HepG2 (cell line): ENCODE data around the gene ELP6. TPM values are rescaled to one million over a fixed set of nuclear protein-coding genes. Genes with fewer than 3 reads are reported as not detected.

Source experiments
- ATF4 ChIP-seq, 2 experiments: fragments of 450-650 bp in 1 of 2; sonication (generic) in 1 of 2; formaldehyde crosslinking; IDR thresholded peaks; 2 replicates each; pipeline versions ENCODE4 v1.5.0 to v1.8.0; 2020 to 2022; ENCODE audit warnings: mild to moderate bottlenecking in 1 of 2, missing genetic modification reagents in 1 of 2
- EHMT2 ChIP-seq: fragments of 200-600 bp; sonication (generic); IDR thresholded peaks from 2 replicates; pipeline ENCODE4 v1.7.0; 2017; ENCODE audit warnings: antibody characterized with exemption, low read depth, low read length, borderline replicate concordance
- FOSL2 ChIP-seq: sonication (generic); formaldehyde crosslinking; IDR thresholded peaks from 2 replicates; pipeline ENCODE4 v1.4.0; 2020; ENCODE audit warnings: missing genetic modification reagents
- GRHL1 ChIP-seq: sonication (generic); formaldehyde crosslinking; conservative IDR thresholded peaks from 2 replicates; pipeline ENCODE4 v1.8.0; 2022; ENCODE audit warnings: missing genetic modification reagents
- MED1 ChIP-seq: sonication (generic); formaldehyde crosslinking; IDR thresholded peaks from 2 replicates; pipeline ENCODE4 v1.4.0; 2020; ENCODE audit warnings: missing genetic modification reagents
- MEF2D ChIP-seq: sonication (generic); formaldehyde crosslinking; IDR thresholded peaks from 2 replicates; pipeline ENCODE4 v1.5.1; 2020; ENCODE audit warnings: mild to moderate bottlenecking, missing genetic modification reagents
- RARG ChIP-seq: sonication (generic); formaldehyde crosslinking; IDR thresholded peaks from 2 replicates; pipeline ENCODE4 v1.4.0; 2020; ENCODE audit warnings: low read depth, mild to moderate bottlenecking, missing genetic modification reagents
- SAFB2 ChIP-seq: sonication (generic); formaldehyde crosslinking; IDR thresholded peaks from 2 replicates; pipeline ENCODE4 v1.5.1; 2020; ENCODE audit warnings: missing genetic modification reagents, low read depth, mild to moderate bottlenecking, borderline replicate concordance
- SMARCE1 ChIP-seq: fragments of 450-650 bp; IDR thresholded peaks from 2 replicates; pipeline ENCODE4 v1.6.1; 2017; ENCODE audit warnings: borderline replicate concordance
- SP1 ChIP-seq, 2 experiments: fragments of 450-650 bp in 1 of 2; sonication (generic) in 1 of 2; formaldehyde crosslinking in 1 of 2; IDR thresholded peaks; 2 replicates each; pipeline versions ENCODE4 v1.4.0 to v1.6.1; 2016 to 2020; ENCODE audit warnings: missing genetic modification reagents in 1 of 2
- TSC22D2 ChIP-seq: sonication (generic); formaldehyde crosslinking; IDR thresholded peaks from 2 replicates; pipeline ENCODE4 v1.5.1; 2020; ENCODE audit warnings: missing genetic modification reagents, mild to moderate bottlenecking, borderline replicate concordance
- ZBTB3 ChIP-seq: sonication (generic); formaldehyde crosslinking; IDR thresholded peaks from 2 replicates; pipeline ENCODE4 v1.4.0; 2020; ENCODE audit warnings: low read depth, mild to moderate bottlenecking, moderate library complexity, missing genetic modification reagents, borderline replicate concordance
- ZNF17 ChIP-seq: sonication (generic); formaldehyde crosslinking; IDR thresholded peaks from 2 replicates; pipeline ENCODE4 v1.5.0; 2020; ENCODE audit warnings: mild to moderate bottlenecking, missing genetic modification reagents
- ZNF430 ChIP-seq: sonication (generic); formaldehyde crosslinking; IDR thresholded peaks from 2 replicates; pipeline ENCODE4 v1.9.0; 2021; ENCODE audit warnings: mild to moderate bottlenecking, missing genetic modification reagents
- ZNF547 ChIP-seq: sonication (generic); formaldehyde crosslinking; IDR thresholded peaks from 2 replicates; pipeline ENCODE4 v1.5.1; 2020; ENCODE audit warnings: mild to moderate bottlenecking, missing genetic modification reagents
- ZNF768 ChIP-seq: sonication (generic); formaldehyde crosslinking; IDR thresholded peaks from 2 replicates; pipeline ENCODE4 v1.4.0; 2020; ENCODE audit warnings: missing genetic modification reagents
- polyA plus RNA-seq, 8 experiments: library from polyadenylated mRNA; depleted of rRNA in 3 of 8; stranded (reverse) in 7 of 8; unstranded in 1 of 8; fragments of >200 nt; fragmentation: Illumina TruSeq in 4 of 8; extraction: Trizol in 4 of 8; gene quantifications; 2 replicates each; pipeline versions ENCODE4 v1.2.1 to v1.2.3, GENCODE V29; 2011 to 2016; ENCODE audit warnings: low read depth in 4 of 8, missing spikeins in 1 of 8, mixed read lengths in 1 of 8; ENCODE audit not compliant: insufficient read depth in 1 of 8
- total RNA-seq, 5 experiments: library from RNA; depleted of rRNA; stranded (reverse); fragments of >200 nt; fragmentation: Illumina TruSeq; extraction: Trizol; gene quantifications; 2 replicates each; pipeline ENCODE4 v1.2.3, GENCODE V29; 2016; ENCODE audit warnings: low read depth in 1 of 5
- TF ChIP-seq, protein P1 (sequence below): IDR thresholded peaks from 2 replicates; pipeline ENCODE4 v1.6.1; 2012; ENCODE audit warnings: inconsistent platforms
- TF ChIP-seq, protein P2 (sequence below): sonication (generic); formaldehyde crosslinking; IDR thresholded peaks from 2 replicates; pipeline ENCODE4 v1.8.0; 2022; ENCODE audit warnings: mild to moderate bottlenecking, missing genetic modification reagents, borderline replicate concordance
- TF ChIP-seq, protein P3 (sequence below): sonication (generic); formaldehyde crosslinking; IDR thresholded peaks from 2 replicates; pipeline ENCODE4 v1.5.1; 2020; ENCODE audit warnings: missing genetic modification reagents, mild to moderate bottlenecking, borderline replicate concordance
- TF ChIP-seq, protein P4 (sequence below): IDR thresholded peaks from 2 replicates; pipeline ENCODE4 v1.6.1; 2016; ENCODE audit warnings: missing compliant biosample characterization, missing genetic modification reagents, borderline replicate concordance

Gene ELP6
- total and polyA plus RNA-seq, 2 of the 13 experiments (the other 11 are each of a cell fraction or from before 2014, with no cell fraction given) = 45.0 to 49.3 TPM

DNA sequence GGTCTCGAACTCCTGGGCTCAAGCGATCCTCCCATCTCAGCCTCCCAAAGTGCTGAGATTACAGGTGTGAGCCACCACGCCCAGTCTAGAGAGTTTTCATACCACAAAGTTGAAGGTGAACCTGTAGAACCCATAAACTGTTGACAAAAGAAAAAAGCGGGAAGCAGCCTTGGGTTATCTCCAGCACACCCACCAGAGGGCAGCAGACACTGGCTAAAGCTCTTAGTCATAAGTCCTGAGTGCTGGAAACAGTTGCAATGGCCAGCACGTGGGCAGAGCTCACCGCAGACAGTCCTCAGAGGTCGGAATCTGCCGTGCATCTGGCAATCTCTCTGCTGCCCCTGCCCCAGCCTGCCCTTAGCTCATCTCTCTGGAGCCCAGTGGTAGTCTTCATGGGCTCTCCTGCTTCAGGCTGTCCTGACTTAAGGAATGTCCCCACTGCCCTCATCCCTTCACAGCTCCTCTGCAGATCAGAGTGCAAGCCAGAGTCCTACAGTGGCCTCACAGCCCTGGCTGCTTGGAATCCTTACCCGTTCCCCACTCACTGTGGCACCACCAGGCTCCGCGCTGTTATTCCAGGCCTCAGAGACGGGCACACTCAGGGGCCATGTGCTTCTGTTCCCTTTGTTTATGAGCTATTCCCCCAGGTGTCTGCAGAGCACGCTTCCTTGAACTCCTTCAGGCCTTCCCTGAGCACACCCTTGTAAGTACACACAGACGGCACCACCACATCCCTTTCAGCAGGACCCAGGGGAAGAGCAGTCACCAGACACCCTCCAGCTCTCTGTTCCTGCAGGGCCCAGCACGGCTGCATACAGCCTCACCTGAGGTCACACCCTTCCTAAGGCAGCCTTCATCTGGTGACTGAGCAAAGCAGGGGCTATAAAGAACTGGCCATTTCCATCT is 8.8 kb upstream of the ELP6 start (continued):
- TF ChIP-seq SAFB2 (peak; percentile 68; the same call in 1 of the 2 replicates), MEF2D (0 out of 2 replicates have a peak, but pooled peaks have one; percentile 32), ZBTB3 (CRISPR knock-in tag) (no peak), FOSL2 (peak; percentile 59), TSC22D2 (CRISPR knock-in tag) (no peak), ATF4 (CRISPR knock-in tag; IDR thresholded peaks at IDR 0.05) (no peak), ZNF17 (CRISPR knock-in tag) (no peak), RARG (CRISPR knock-in tag) (no peak), EHMT2 (no peak), SP1 (IDR thresholded peaks at IDR 0.05) (no peak), SP1 (CRISPR knock-in tag; IDR thresholded peaks at IDR 0.05) (0 out of 2 replicates have a peak, but pooled peaks have one; percentile 24), ZNF430 (CRISPR knock-in tag) (no peak), ZNF768 (CRISPR knock-in tag) (no peak), SMARCE1 (no peak), ZNF547 (peak; percentile 74; the same call in 1 of the 2 replicates), GRHL1 (CRISPR knock-in tag) (no peak), MED1 (CRISPR knock-in tag) (no peak; the same call in 1 of the 2 replicates)
- TF ChIP-seq, protein P1, sequence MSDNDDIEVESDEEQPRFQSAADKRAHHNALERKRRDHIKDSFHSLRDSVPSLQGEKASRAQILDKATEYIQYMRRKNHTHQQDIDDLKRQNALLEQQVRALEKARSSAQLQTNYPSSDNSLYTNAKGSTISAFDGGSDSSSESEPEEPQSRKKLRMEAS = peak; percentile 98
- TF ChIP-seq, protein P2, sequence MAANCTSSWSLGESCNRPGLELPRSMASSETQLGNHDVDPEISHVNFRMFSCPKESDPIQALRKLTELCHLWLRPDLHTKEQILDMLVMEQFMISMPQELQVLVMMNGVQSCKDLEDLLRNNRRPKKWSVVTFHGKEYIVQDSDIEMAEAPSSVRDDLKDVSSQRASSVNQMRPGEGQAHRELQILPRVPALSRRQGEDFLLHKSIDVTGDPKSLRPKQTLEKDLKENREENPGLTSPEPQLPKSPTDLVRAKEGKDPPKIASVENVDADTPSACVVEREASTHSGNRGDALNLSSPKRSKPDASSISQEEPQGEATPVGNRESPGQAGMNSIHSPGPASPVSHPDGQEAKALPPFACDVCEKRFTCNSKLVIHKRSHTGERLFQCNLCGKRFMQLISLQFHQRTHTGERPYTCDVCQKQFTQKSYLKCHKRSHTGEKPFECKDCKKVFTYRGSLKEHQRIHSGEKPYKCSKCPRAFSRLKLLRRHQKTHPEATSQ (CRISPR knock-in tag) = peak; percentile 73; the same call in 1 of the 2 replicates
- TF ChIP-seq, protein P3, sequence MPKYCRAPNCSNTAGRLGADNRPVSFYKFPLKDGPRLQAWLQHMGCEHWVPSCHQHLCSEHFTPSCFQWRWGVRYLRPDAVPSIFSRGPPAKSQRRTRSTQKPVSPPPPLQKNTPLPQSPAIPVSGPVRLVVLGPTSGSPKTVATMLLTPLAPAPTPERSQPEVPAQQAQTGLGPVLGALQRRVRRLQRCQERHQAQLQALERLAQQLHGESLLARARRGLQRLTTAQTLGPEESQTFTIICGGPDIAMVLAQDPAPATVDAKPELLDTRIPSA = no peak
- TF ChIP-seq, protein P4, sequence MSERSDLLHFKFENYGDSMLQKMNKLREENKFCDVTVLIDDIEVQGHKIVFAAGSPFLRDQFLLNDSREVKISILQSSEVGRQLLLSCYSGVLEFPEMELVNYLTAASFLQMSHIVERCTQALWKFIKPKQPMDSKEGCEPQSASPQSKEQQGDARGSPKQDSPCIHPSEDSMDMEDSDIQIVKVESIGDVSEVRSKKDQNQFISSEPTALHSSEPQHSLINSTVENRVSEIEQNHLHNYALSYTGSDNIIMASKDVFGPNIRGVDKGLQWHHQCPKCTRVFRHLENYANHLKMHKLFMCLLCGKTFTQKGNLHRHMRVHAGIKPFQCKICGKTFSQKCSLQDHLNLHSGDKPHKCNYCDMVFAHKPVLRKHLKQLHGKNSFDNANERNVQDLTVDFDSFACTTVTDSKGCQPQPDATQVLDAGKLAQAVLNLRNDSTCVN (CRISPR knock-in tag) = no peak
